ENCODE data around the gene CELF4.
A peak's percentile ranks its signal among the peaks of the same experiment; 100 is the strongest.

Gene CELF4

GRCh38 chr18:37339701-37340215, 225.8 kb downstream of the CELF4 start:
- DNase-seq: no peak

- no peak for DNase-seq
Measured at GRCh38 chr18:37336568-37337285, 228.9 kb downstream of the CELF4 start.

GRCh38 chr18:37335409-37335736, 230.2 kb downstream of the CELF4 start:
- DNase-seq: no peak

GRCh38 chr18:37334631-37335408, 230.8 kb downstream of the CELF4 start:
- DNase-seq: no peak

- DNase-seq: no peak
Measured at GRCh38 chr18:37332628-37333420, 232.8 kb downstream of the CELF4 start.

GRCh38 chr18:37332219-37332618, 233.4 kb downstream of the CELF4 start:
- no peak for DNase-seq

GRCh38 chr18:37330173-37330572, 235.4 kb downstream of the CELF4 start:
- no peak for DNase-seq

GRCh38 chr18:37328946-37329719, 236.5 kb downstream of the CELF4 start:
- no peak for DNase-seq

GRCh38 chr18:37327063-37327577, 238.5 kb downstream of the CELF4 start:
- DNase-seq: no peak

GRCh38 chr18:37322492-37323035, 243.0 kb downstream of the CELF4 start:
- DNase-seq: peak; percentile 57

GRCh38 chr18:37321582-37322491, 243.8 kb downstream of the CELF4 start:
- DNase-seq: no peak

- DNase-seq: no peak
Measured at GRCh38 chr18:37320317-37320716, 245.3 kb downstream of the CELF4 start.

- DNase-seq: no peak
Measured at GRCh38 chr18:37318360-37319355, 246.9 kb downstream of the CELF4 start.

GRCh38 chr18:37317486-37317885, 248.1 kb downstream of the CELF4 start:
- DNase-seq: no peak

GRCh38 chr18:37316468-37316867, 249.1 kb downstream of the CELF4 start:
- no peak for DNase-seq

- no peak for DNase-seq
Measured at GRCh38 chr18:37315935-37316334, 249.7 kb downstream of the CELF4 start.

- no peak for DNase-seq
Measured at GRCh38 chr18:37314534-37314933, 251.1 kb downstream of the CELF4 start.

GRCh38 chr18:37313624-37314023, 252.0 kb downstream of the CELF4 start:
- no peak for DNase-seq

- DNase-seq: no peak
Measured at GRCh38 chr18:37309861-37310260, 255.7 kb downstream of the CELF4 start.

GRCh38 chr18:37309059-37309458, 256.5 kb downstream of the CELF4 start:
- DNase-seq: no peak
